HEK293T (cell line): ENCODE results near the gene SLC25A19.

Experiments
- FOXM1 ChIP-seq: fragments of 450-650 bp; IDR thresholded peaks from 2 replicates; pipeline ENCODE4 v1.6.1; 2017; ENCODE audit warnings: mild to moderate bottlenecking, borderline replicate concordance
- HDGF ChIP-seq: fragments of 450-650 bp; IDR thresholded peaks from 2 replicates; pipeline ENCODE4 v1.6.1; 2017; ENCODE audit warnings: antibody characterized with exemption, borderline replicate concordance
- SP1 ChIP-seq: fragments of 450-650 bp; IDR thresholded peaks from 2 replicates; pipeline ENCODE4 v1.6.1; 2017

DNA sequence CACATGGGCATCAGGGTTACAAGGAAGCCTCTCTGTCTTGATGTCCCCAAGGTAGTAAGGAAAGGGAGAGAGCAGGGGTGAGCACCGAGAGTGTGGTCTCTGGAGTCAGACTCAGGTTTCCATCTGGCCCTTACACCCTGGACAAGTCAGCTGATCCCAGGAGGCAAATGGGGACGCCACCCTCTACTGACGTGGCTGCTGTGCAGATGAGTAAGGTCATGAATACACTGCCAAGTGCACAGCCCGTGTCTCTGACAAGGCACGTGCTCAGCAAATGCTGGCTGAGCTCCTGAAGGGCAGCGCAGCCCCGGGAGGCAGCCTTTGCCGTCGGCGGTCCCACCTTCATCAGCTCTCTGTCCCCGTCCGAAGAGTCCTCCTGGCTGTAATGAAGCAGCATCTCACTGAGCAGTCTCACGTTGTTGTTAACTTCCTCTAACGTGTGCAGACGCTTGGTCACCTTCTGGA, 47.2 kb downstream of the SLC25A19 start:
- no peak for TF ChIP-seq FOXM1
- no peak for TF ChIP-seq HDGF
- no peak for TF ChIP-seq SP1
